Activated CD4-positive, alpha-beta T cell treated with anti-CD3 and anti-CD28 coated beads, Interleukin-2, amount 10 ng/mL, durations not matched to agents 24 days and 14 days (primary cell): Measurements from ENCODE around the gene ZIC2. TPM values are rescaled to one million over a fixed set of nuclear protein-coding genes. Genes with fewer than 3 reads are reported as not detected.
"Not testable (repeated sequence)": the region's sequence is repeated elsewhere in the genome, so short reads cannot be mapped to it uniquely, and the experiment has no call there.

ENCODE experiments used
- DNase-seq: peaks from one replicate; pipeline ENCODE4 v3.0.0; 2022
- H3K27ac Mint-ChIP-seq: one replicate; pipeline ENCODE4 v1.8.0; 2022; ENCODE audit warnings: mild to moderate bottlenecking, mixed read lengths
- H3K27me3 Mint-ChIP-seq: one replicate; pipeline ENCODE4 v1.8.0; 2022; ENCODE audit warnings: mixed read lengths
- H3K36me3 Mint-ChIP-seq: one replicate; pipeline ENCODE4 v1.8.0; 2022; ENCODE audit warnings: low read depth, mild to moderate bottlenecking, mixed read lengths
- H3K4me1 Mint-ChIP-seq: one replicate; pipeline ENCODE4 v1.8.0; 2021; ENCODE audit warnings: mixed read lengths
- H3K4me3 Mint-ChIP-seq: one replicate; pipeline ENCODE4 v1.8.0; 2022; ENCODE audit warnings: mild to moderate bottlenecking, moderate library complexity, mixed read lengths
- H3K9me3 Mint-ChIP-seq: one replicate; pipeline ENCODE4 v1.8.0; 2021; ENCODE audit warnings: mixed read lengths
- intact Hi-C: fragments of 100-400 bp; cut with micrococcal nuclease; formaldehyde crosslinking; loops from one replicate; pipeline ENCODE4 v1.15.1; 2023
- total RNA-seq: library from RNA; stranded (reverse); gene quantifications from 2 replicates; pipeline ENCODE4 v1.2.3, GENCODE V29; 2022

Gene ZIC2
- total RNA-seq = 0.07 TPM in 1 of 2 replicates, not detected in the other

- intact Hi-C loops = loop anchor here (1.0 kb wide), 1 partner anchor 8 kb away; no protein-coding TSS in a partner anchor
- H3K27ac Mint-ChIP-seq = no peak within 1 kb of the TSS
- peaks cover 12% of the 10 kb centered on the region for H3K4me1 Mint-ChIP-seq
- H3K9me3 Mint-ChIP-seq = peaks cover 12% of the 10 kb centered on the region
- peak; percentile 64 for DNase-seq
- peak within 1 kb of the TSS; percentile 61 for H3K4me3 Mint-ChIP-seq
- H3K36me3 Mint-ChIP-seq = peaks cover 9% of the 10 kb centered on the region
- peaks cover 61% of the 10 kb centered on the region for H3K27me3 Mint-ChIP-seq
Observed at GRCh38 chr13:99981735-99982035, at the start of gene ZIC2. TSS of gene ZIC2 (plus strand) at chr13:99981784. CDS start at chr13:99982065, 281 bp downstream.

GRCh38 chr13:99932912-99933311 is 48.7 kb upstream of the ZIC2 start:
- Mint-ChIP-seq H3K36me3 (no peaks in the 10 kb centered on the region), H3K9me3 (no peaks in the 10 kb centered on the region), H3K4me1 (peaks cover 5% of the 10 kb centered on the region), H3K4me3 (no peak overlapping the region), H3K27ac (no peak overlapping the region), H3K27me3 (peaks cover 17% of the 10 kb centered on the region)
- no peak for DNase-seq
- intact Hi-C loops = no loop called here

DNA sequence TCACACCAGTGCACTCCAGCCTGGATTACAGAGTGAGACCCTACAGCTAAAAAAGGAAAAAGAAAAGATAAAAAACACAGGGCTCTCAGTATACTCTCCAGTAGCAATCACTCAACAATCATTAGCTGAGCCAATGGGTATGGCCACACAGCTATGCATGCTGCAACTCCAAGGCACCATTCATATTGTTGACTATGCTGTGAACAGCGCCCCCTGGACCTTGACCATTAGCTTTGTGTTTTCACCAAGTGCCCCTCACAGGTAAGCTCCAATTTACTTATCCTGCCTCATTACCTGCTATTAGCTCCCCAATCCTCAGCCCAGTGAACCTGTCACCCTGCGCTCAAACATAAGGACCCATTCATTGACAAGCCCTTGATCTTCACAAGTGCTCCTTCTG is 45.8 kb upstream of the ZIC2 start:
- no peak for DNase-seq
- Mint-ChIP-seq H3K4me1 (no peaks in the 10 kb centered on the region), H3K36me3 (no peaks in the 10 kb centered on the region), H3K27me3 (peaks cover 21% of the 10 kb centered on the region), H3K9me3 (no peaks in the 10 kb centered on the region), H3K27ac (no peak overlapping the region), H3K4me3 (no peak overlapping the region)
- intact Hi-C loops = no loop called here

DNA sequence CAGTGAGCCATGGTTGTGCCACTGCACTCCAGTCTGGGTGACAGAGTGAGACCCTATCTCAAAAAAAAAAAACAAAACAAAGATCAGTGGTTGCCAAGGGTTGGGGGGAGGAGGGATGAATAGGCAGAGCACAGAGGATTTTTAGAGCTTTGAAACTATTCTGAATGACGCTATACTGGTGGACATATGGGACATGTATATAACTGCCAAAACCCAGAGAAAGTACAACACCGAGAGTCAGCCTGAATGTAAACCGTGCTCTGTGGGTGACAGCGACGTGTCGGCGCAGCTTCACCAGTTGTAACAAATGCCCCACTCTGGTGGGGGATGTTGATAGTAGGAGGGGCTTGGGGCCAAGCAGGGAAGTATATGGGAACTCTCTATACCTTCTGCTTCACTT is 42.9 kb upstream of the ZIC2 start:
- Mint-ChIP-seq H3K4me1 (no peaks in the 10 kb centered on the region), H3K27ac (no peak overlapping the region), H3K27me3 (peaks cover 26% of the 10 kb centered on the region), H3K4me3 (no peak overlapping the region), H3K9me3 (no peaks in the 10 kb centered on the region), H3K36me3 (no peaks in the 10 kb centered on the region)
- intact Hi-C loops = no loop called here
- no peak for DNase-seq

- H3K36me3 Mint-ChIP-seq = no peaks in the 10 kb centered on the region
- H3K9me3 Mint-ChIP-seq = no peaks in the 10 kb centered on the region
- no peaks in the 10 kb centered on the region for H3K4me1 Mint-ChIP-seq
- peaks cover 28% of the 10 kb centered on the region for H3K27me3 Mint-ChIP-seq
- H3K27ac Mint-ChIP-seq = no peak overlapping the region
- DNase-seq = no peak
- H3K4me3 Mint-ChIP-seq = no peak overlapping the region
- intact Hi-C loops = no loop called here
Observed at GRCh38 chr13:99941086-99941485, 40.5 kb upstream of the ZIC2 start.

DNA sequence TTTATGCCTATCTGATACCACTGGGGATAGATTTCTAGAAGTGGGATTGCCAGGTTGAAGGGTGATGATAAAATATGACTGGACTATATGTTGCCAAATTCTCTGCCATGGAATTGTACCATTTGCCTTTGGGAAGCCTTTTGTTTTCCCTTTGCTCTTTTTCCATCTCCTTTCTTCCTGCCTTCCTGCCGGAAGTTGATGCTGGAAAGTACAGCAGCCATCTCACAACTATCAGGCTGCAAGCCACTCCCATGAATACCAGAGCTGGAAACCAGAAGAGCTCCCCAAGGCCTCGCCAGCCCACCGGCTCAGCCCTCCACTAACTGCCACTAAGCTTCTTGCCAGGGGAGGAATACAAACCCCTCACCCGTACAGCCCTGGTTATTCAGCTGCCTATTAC is 39.7 kb upstream of the ZIC2 start:
- no peak overlapping the region for H3K27ac Mint-ChIP-seq
- intact Hi-C loops = no loop called here
- no peak overlapping the region for H3K4me3 Mint-ChIP-seq
- H3K36me3 Mint-ChIP-seq = no peaks in the 10 kb centered on the region
- DNase-seq = no peak
- H3K27me3 Mint-ChIP-seq = peaks cover 30% of the 10 kb centered on the region
- H3K4me1 Mint-ChIP-seq = no peaks in the 10 kb centered on the region
- no peaks in the 10 kb centered on the region for H3K9me3 Mint-ChIP-seq

- Mint-ChIP-seq H3K27me3 (peaks cover 39% of the 10 kb centered on the region), H3K27ac (no peak overlapping the region)
- intact Hi-C loops = no loop called here
Observed at GRCh38 chr13:99944102-99944501, 37.5 kb upstream of the ZIC2 start.

GRCh38 chr13:99944606-99945005 is 37.0 kb upstream of the ZIC2 start:
- peaks cover 43% of the 10 kb centered on the region for H3K27me3 Mint-ChIP-seq
- H3K4me1 Mint-ChIP-seq = no peaks in the 10 kb centered on the region

More at GRCh38 chr13:99944102-99944501, 37.5 kb upstream of the ZIC2 start:
- no peak overlapping the region for H3K4me3 Mint-ChIP-seq
- H3K36me3 Mint-ChIP-seq = no peaks in the 10 kb centered on the region
- no peaks in the 10 kb centered on the region for H3K9me3 Mint-ChIP-seq
- DNase-seq = no peak
- no peaks in the 10 kb centered on the region for H3K4me1 Mint-ChIP-seq

DNA sequence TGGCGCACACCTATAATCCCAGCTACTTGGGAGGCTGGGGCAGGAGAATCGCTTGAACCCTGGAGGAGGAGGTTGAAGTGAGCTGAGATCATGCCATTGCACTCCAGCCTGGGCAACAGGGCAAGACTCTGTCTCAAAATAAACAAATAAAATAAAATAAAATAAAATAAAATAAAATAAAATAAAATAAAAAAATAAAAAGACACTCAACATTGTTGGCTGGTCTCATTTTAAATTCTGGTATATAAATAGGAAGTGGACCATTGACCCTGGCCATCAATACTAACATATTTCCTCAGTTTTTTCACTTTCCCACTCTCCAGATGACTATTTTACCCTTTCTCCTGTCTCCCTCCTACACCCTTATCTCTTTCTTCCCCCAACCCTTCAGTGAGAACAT is 36.1 kb upstream of the ZIC2 start:
- DNase-seq, H3K4me1 Mint-ChIP-seq, intact Hi-C loops, H3K27ac Mint-ChIP-seq, H3K4me3 Mint-ChIP-seq, H3K36me3 Mint-ChIP-seq, H3K9me3 Mint-ChIP-seq: not testable (repeated sequence)
- H3K27me3 Mint-ChIP-seq = peaks cover 49% of the 10 kb centered on the region

More at GRCh38 chr13:99944606-99945005, 37.0 kb upstream of the ZIC2 start:
- H3K36me3 Mint-ChIP-seq = no peaks in the 10 kb centered on the region
- no peak overlapping the region for H3K27ac Mint-ChIP-seq
- H3K4me3 Mint-ChIP-seq = no peak overlapping the region
- no peaks in the 10 kb centered on the region for H3K9me3 Mint-ChIP-seq
- intact Hi-C loops = no loop called here
- no peak for DNase-seq

DNA sequence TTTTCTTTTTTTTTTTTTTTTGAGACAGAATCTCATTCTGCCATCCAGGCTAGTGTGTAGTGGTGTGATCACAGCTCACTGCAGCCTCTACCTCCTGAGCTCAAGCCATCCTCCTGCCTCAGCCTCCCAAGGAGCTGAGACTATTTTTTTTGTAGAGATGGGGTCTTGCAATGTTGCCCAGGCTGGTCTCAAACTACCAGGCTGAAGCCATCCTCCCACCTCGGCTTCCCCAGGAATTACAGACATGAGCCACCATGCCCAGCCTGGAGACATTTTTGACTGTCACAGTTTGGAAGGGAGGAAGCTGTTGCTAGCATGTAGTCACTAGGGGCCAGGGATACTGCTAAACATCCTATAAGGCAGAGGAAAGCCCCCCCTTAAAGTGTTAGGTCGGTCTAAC is 33.9 kb upstream of the ZIC2 start:
- no peaks in the 10 kb centered on the region for H3K4me1 Mint-ChIP-seq
- DNase-seq = no peak
- peaks cover 53% of the 10 kb centered on the region for H3K27me3 Mint-ChIP-seq
- no peaks in the 10 kb centered on the region for H3K36me3 Mint-ChIP-seq
- intact Hi-C loops = no loop called here
- H3K27ac Mint-ChIP-seq = no peak overlapping the region
- no peak overlapping the region for H3K4me3 Mint-ChIP-seq
- H3K9me3 Mint-ChIP-seq = no peaks in the 10 kb centered on the region

GRCh38 chr13:99948411-99948810 is 33.2 kb upstream of the ZIC2 start:
- H3K9me3 Mint-ChIP-seq = no peaks in the 10 kb centered on the region
- intact Hi-C loops = no loop called here
- H3K4me3 Mint-ChIP-seq = no peak overlapping the region
- no peaks in the 10 kb centered on the region for H3K36me3 Mint-ChIP-seq
- DNase-seq = no peak
- H3K27ac Mint-ChIP-seq = no peak overlapping the region
- H3K4me1 Mint-ChIP-seq = no peaks in the 10 kb centered on the region
- H3K27me3 Mint-ChIP-seq = peaks cover 58% of the 10 kb centered on the region

DNA sequence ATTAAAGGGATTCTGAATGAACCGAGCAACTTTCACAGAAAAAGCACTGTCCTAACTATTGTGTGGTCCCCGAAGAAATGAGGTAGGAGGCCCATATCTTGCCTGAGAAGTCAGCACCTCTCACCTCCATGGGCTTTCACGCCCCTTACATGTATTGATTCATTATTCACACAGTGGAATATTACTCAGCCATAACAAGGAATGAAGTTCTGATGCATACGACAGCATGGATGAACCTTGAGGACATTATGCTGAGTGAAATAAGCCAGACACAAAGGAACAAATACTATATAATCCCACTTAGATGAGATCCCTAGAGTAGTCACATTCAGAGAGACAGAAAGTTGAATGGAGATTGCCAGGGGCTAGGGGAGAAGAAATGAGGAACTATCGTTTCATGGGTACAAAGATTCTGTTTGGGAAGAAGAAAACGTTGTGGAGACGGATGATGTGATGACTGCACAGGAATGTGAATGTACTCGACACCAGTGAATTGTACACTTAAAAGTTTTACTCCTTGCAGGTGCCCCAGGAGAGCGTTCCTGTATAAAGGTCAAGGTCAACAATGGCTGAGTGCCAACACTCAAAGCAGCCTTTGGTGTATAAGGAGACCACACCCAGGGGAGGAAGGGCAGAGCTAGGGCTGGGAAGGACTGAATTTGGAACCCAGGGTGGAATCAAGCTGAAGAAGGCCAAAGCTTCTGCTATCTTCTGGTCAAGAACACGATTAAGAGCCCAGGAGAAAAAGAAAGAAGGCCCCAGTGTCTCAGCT is 32.5 kb upstream of the ZIC2 start:
- intact Hi-C loops = no loop called here
- H3K27ac Mint-ChIP-seq = no peak overlapping the region
- no peaks in the 10 kb centered on the region for H3K9me3 Mint-ChIP-seq
- H3K4me1 Mint-ChIP-seq = no peaks in the 10 kb centered on the region
- H3K36me3 Mint-ChIP-seq = no peaks in the 10 kb centered on the region
- peaks cover 61% of the 10 kb centered on the region for H3K27me3 Mint-ChIP-seq
- no peak for DNase-seq
- no peak overlapping the region for H3K4me3 Mint-ChIP-seq

GRCh38 chr13:99949679-99950413 is 31.7 kb upstream of the ZIC2 start:
- intact Hi-C loops = no loop called here
- Mint-ChIP-seq H3K27me3 (peaks cover 65% of the 10 kb centered on the region), H3K4me3 (no peak overlapping the region), H3K4me1 (no peaks in the 10 kb centered on the region), H3K36me3 (no peaks in the 10 kb centered on the region), H3K9me3 (no peaks in the 10 kb centered on the region), H3K27ac (no peak overlapping the region)
- DNase-seq = no peak

GRCh38 chr13:99951666-99952065 is 29.9 kb upstream of the ZIC2 start:
- H3K9me3 Mint-ChIP-seq, H3K36me3 Mint-ChIP-seq, intact Hi-C loops, H3K4me3 Mint-ChIP-seq, H3K4me1 Mint-ChIP-seq, DNase-seq, H3K27ac Mint-ChIP-seq: not testable (repeated sequence)
- H3K27me3 Mint-ChIP-seq = peaks cover 74% of the 10 kb centered on the region
